Stimulated activated CD4-positive, alpha-beta T cell treated with anti-CD3 and anti-CD28 coated beads, Interleukin-15, amount 100 ng/mL, for 1 hour (primary cell): ENCODE measurements around the gene STAU1.
"Not testable (repeated sequence)": the region's sequence is repeated elsewhere in the genome, so short reads cannot be mapped to it uniquely, and the experiment has no call there.

ENCODE experiments used
- DNase-seq, 2 donors: peaks; one replicate each; pipeline ENCODE4 v3.0.0-alpha.2; 2020; ENCODE audit warnings: low read depth in 1 of 2, low spot score in 1 of 2

The STAU1 gene

GRCh38 chr20:49207076-49207475 lies 18.9 kb upstream of the STAU1 start:
- no peak for DNase-seq

GRCh38 chr20:49203746-49204145 lies 15.6 kb upstream of the STAU1 start:
- DNase-seq = no peak

GRCh38 chr20:49203011-49203410 lies 14.9 kb upstream of the STAU1 start:
- no peak for DNase-seq

- DNase-seq = no peak
Measured at GRCh38 chr20:49199729-49200293, 11.7 kb upstream of the STAU1 start.

- DNase-seq = not testable (repeated sequence)
Measured at GRCh38 chr20:49192944-49193518, 4.9 kb upstream of the STAU1 start.

GRCh38 chr20:49187330-49187850 lies 744 bp downstream of the STAU1 start:
- DNase-seq = no peak

- peak; percentile 28 to 38 for DNase-seq
Measured at GRCh38 chr20:49186535-49187329, 1.4 kb downstream of the STAU1 start.

- DNase-seq = no peak
Measured at GRCh38 chr20:49185071-49185761, 2.9 kb downstream of the STAU1 start.

- no peak for DNase-seq
Measured at GRCh38 chr20:49184691-49185070, 3.5 kb downstream of the STAU1 start.

- not testable (repeated sequence) for DNase-seq
Measured at GRCh38 chr20:49184084-49184501, 4.0 kb downstream of the STAU1 start.

- no peak for DNase-seq
Measured at GRCh38 chr20:49183444-49183843, 4.7 kb downstream of the STAU1 start.

GRCh38 chr20:49181265-49181877 lies 6.8 kb downstream of the STAU1 start:
- no peak for DNase-seq

- no peak for DNase-seq
Measured at GRCh38 chr20:49179368-49180277, 8.5 kb downstream of the STAU1 start.

GRCh38 chr20:49174183-49174582 lies 14.0 kb downstream of the STAU1 start:
- DNase-seq = no peak

GRCh38 chr20:49172413-49172812 lies 15.7 kb downstream of the STAU1 start:
- DNase-seq = no peak

GRCh38 chr20:49171909-49172308 lies 16.2 kb downstream of the STAU1 start:
- no peak for DNase-seq

- DNase-seq = no peak
Measured at GRCh38 chr20:49170714-49171113, 17.4 kb downstream of the STAU1 start.

- no peak for DNase-seq
Measured at GRCh38 chr20:49169547-49169946, 18.6 kb downstream of the STAU1 start.

GRCh38 chr20:49168864-49169263 lies 19.3 kb downstream of the STAU1 start:
- DNase-seq = not testable (repeated sequence)
